Measurements from ENCODE around the gene FOXG1.

DNA sequence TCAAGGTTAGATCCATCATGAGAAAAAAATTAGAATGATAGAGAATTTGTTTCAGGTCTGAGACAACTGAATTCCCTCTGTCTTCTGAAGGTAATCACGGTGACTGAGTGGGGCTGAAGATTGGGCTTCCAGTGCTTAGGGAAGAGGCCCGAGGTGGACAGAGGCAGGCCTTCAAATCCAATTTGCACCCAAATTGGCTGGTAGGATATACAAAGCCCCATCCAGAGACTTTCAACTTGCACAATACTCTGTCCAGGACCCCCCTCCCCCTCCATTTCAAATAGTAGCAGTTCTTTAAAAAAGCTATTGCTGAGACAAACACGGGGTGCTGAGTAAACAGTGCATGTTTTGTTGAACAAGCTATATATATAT is 3.6 kb upstream of the FOXG1 start:
- TF ChIP-seq, protein P1, sequence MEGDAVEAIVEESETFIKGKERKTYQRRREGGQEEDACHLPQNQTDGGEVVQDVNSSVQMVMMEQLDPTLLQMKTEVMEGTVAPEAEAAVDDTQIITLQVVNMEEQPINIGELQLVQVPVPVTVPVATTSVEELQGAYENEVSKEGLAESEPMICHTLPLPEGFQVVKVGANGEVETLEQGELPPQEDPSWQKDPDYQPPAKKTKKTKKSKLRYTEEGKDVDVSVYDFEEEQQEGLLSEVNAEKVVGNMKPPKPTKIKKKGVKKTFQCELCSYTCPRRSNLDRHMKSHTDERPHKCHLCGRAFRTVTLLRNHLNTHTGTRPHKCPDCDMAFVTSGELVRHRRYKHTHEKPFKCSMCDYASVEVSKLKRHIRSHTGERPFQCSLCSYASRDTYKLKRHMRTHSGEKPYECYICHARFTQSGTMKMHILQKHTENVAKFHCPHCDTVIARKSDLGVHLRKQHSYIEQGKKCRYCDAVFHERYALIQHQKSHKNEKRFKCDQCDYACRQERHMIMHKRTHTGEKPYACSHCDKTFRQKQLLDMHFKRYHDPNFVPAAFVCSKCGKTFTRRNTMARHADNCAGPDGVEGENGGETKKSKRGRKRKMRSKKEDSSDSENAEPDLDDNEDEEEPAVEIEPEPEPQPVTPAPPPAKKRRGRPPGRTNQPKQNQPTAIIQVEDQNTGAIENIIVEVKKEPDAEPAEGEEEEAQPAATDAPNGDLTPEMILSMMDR (IDR thresholded peaks at IDR 0.05; ENCODE audit: insufficient read depth, low read depth, low read length), result no peak
- no peak for TF ChIP-seq EZH2 (IDR thresholded peaks at IDR 0.05; ENCODE audit: insufficient read depth, low read length)

Data from astrocyte (in vitro differentiated cells and primary cell).